Neural progenitor cell (in vitro differentiated cells): ENCODE results near the gene HTN3. TPM values are rescaled to one million over a fixed set of nuclear protein-coding genes. Genes with fewer than 3 reads are reported as not detected.

ENCODE experiments used
- DNase-seq: peaks from one replicate; pipeline ENCODE4 v3.0.0-alpha.2; 2016; ENCODE audit warnings: low spot score
- H2AFZ ChIP-seq: fragments of 200-600 bp; sonication (generic); replicated peaks from 2 replicates; pipeline ENCODE4 v1.6.1; 2016; ENCODE audit warnings: antibody characterized with exemption
- H3F3A ChIP-seq: fragments of 200-600 bp; sonication (generic); 2 replicates; pipeline ENCODE4 v1.6.1; 2016; ENCODE audit warnings: antibody characterized with exemption, low read depth
- H3K27ac ChIP-seq: fragments of 200-600 bp; sonication (generic); 2 replicates; pipeline ENCODE4 v1.5.1; 2016; ENCODE audit warnings: mild to moderate bottlenecking
- H3K27me3 ChIP-seq: fragments of 200-600 bp; sonication (generic); 2 replicates; pipeline ENCODE4 v1.6.1; 2016; ENCODE audit warnings: mild to moderate bottlenecking, moderate library complexity
- H3K36me3 ChIP-seq: fragments of 200-600 bp; sonication (generic); 2 replicates; pipeline ENCODE4 v1.5.1; 2016
- H3K4me1 ChIP-seq: fragments of 200-600 bp; sonication (generic); 2 replicates; pipeline ENCODE4 v1.6.1; 2016; ENCODE audit warnings: mixed run types
- H3K4me2 ChIP-seq: fragments of 200-600 bp; sonication (generic); 2 replicates; pipeline ENCODE4 v1.6.1; 2016
- H3K4me3 ChIP-seq: fragments of 200-600 bp; sonication (generic); 2 replicates; pipeline ENCODE4 v1.5.1; 2016
- H3K79me2 ChIP-seq: fragments of 200-600 bp; sonication (generic); 2 replicates; pipeline ENCODE4 v1.6.1; 2016; ENCODE audit warnings: low read depth
- H3K9ac ChIP-seq: fragments of 200-600 bp; sonication (generic); 2 replicates; pipeline ENCODE4 v1.6.1; 2016
- H3K9me3 ChIP-seq: fragments of 200-600 bp; sonication (generic); 2 replicates; pipeline ENCODE4 v1.5.1; 2016; ENCODE audit warnings: low read depth
- H4K20me1 ChIP-seq: fragments of 200-600 bp; sonication (generic); 2 replicates; pipeline ENCODE4 v1.6.1; 2016; ENCODE audit warnings: low read depth
- H3K27ac Mint-ChIP-seq: 3 replicates; pipeline ENCODE4 v1.8.0; 2021; ENCODE audit warnings: mixed read lengths
- H3K27me3 Mint-ChIP-seq: 2 replicates; pipeline ENCODE4 v1.8.0; 2022; ENCODE audit warnings: low read depth, mild to moderate bottlenecking, inconsistent platforms, moderate library complexity, mixed read lengths; ENCODE audit not compliant: insufficient read depth
- H3K36me3 Mint-ChIP-seq: 3 replicates; pipeline ENCODE4 v1.8.0; 2021; ENCODE audit warnings: mixed read lengths
- H3K4me1 Mint-ChIP-seq: 3 replicates; pipeline ENCODE4 v1.8.0; 2021; ENCODE audit warnings: mixed read lengths
- H3K4me3 Mint-ChIP-seq: 3 replicates; pipeline ENCODE4 v1.8.0; 2021; ENCODE audit warnings: mild to moderate bottlenecking, moderate library complexity, mixed read lengths
- H3K9me3 Mint-ChIP-seq: 3 replicates; pipeline ENCODE4 v1.8.0; 2020; ENCODE audit warnings: mixed read lengths
- EZH2 ChIP-seq: fragments of 200-600 bp; sonication (generic); IDR thresholded peaks from 2 replicates; pipeline ENCODE4 v1.6.1; 2017; ENCODE audit warnings: antibody characterized with exemption, mild to moderate bottlenecking, moderate library complexity
- EZH2phosphoT487 ChIP-seq: fragments of 200-600 bp; sonication (generic); IDR thresholded peaks from 2 replicates; pipeline ENCODE4 v1.6.1; 2017; ENCODE audit warnings: antibody characterized with exemption
- total RNA-seq: library from RNA; depleted of rRNA; stranded (reverse); fragments of >200 nt; gene quantifications from 2 replicates; pipeline ENCODE4 v1.2.3, GENCODE V29; 2015; ENCODE audit warnings: low replicate concordance
- TF ChIP-seq, protein P1 (sequence below): fragments of 200-600 bp; sonication (generic); IDR thresholded peaks from 2 replicates; pipeline ENCODE4 v1.5.1; 2017; ENCODE audit warnings: antibody characterized with exemption, mild to moderate bottlenecking

The HTN3 gene
- total RNA-seq, 1 donor from 2014 or later: not detected

DNA sequence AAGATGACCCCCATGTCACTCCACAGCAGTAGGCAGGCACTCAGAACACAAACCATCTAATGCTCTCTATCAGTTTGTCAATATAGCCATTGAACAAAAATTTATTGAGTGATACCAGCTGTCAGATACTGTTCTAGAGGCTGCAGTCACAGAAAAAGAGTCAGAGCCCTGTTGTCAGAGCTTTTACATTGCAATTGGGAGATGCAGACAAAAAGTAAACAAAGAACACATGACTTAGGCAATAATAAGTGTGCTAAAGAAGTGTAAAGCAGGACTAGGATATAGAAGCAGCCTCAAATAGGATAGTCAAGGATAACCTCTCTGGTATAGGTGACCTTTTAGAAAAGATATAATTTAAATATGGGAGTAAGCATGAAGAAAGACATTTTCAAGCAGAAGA lies 30.9 kb downstream of the HTN3 start:
- no peaks in the 10 kb centered on the region for H3K9me3 ChIP-seq
- DNase-seq: no peak
- no peaks in the 10 kb centered on the region for H4K20me1 ChIP-seq
- no peaks in the 10 kb centered on the region for H3K79me2 ChIP-seq
- H3K9ac ChIP-seq: no peak overlapping the region
- H3K27me3 ChIP-seq: no peaks in the 10 kb centered on the region
- H3F3A ChIP-seq: no peaks in the 10 kb centered on the region
- H3K4me1 ChIP-seq: no peaks in the 10 kb centered on the region
- H3K4me2 ChIP-seq: no peak overlapping the region
- no peak overlapping the region for H3K4me3 ChIP-seq
- no peaks in the 10 kb centered on the region for H3K36me3 ChIP-seq
- Mint-ChIP-seq H3K9me3 (peaks cover 6% of the 10 kb centered on the region), H3K4me1 (no peaks in the 10 kb centered on the region), H3K36me3 (no peaks in the 10 kb centered on the region), H3K27me3 (peaks cover 2% of the 10 kb centered on the region), H3K4me3 (no peak overlapping the region), H3K27ac (no peak overlapping the region)
- no peak overlapping the region for H3K27ac ChIP-seq
- TF ChIP-seq, protein P1, sequence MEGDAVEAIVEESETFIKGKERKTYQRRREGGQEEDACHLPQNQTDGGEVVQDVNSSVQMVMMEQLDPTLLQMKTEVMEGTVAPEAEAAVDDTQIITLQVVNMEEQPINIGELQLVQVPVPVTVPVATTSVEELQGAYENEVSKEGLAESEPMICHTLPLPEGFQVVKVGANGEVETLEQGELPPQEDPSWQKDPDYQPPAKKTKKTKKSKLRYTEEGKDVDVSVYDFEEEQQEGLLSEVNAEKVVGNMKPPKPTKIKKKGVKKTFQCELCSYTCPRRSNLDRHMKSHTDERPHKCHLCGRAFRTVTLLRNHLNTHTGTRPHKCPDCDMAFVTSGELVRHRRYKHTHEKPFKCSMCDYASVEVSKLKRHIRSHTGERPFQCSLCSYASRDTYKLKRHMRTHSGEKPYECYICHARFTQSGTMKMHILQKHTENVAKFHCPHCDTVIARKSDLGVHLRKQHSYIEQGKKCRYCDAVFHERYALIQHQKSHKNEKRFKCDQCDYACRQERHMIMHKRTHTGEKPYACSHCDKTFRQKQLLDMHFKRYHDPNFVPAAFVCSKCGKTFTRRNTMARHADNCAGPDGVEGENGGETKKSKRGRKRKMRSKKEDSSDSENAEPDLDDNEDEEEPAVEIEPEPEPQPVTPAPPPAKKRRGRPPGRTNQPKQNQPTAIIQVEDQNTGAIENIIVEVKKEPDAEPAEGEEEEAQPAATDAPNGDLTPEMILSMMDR: no peak
- no peak for TF ChIP-seq EZH2phosphoT487
- no peak for TF ChIP-seq EZH2
- H2AFZ ChIP-seq: no peak overlapping the region

DNA sequence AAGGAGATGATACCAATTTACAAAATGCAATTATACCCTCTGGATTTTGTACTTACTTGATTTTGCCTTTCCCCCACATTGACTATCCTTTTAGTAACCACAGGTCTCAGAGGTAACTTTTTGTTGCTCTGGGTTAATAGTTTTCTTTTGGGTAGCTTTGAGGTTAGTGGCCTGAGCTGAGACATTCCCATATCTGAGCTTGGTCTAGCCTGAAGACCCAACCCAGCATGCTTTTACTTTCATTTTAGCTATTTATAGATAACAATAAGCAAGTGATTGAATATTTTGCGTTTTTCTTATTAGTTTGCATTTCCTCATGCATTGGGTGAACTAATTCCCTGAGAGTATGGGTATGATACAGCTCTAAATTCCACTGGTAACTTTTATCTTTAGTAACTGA lies 33.7 kb downstream of the HTN3 start:
- Histone ChIP-seq H3K27ac (no peak overlapping the region), H3K4me1 (peaks cover 3% of the 10 kb centered on the region), H3K4me3 (no peak overlapping the region), H4K20me1 (no peaks in the 10 kb centered on the region), H2AFZ (no peak overlapping the region), H3K79me2 (no peaks in the 10 kb centered on the region), H3K9ac (no peak overlapping the region), H3K27me3 (no peaks in the 10 kb centered on the region), H3K36me3 (no peaks in the 10 kb centered on the region), H3K4me2 (no peak overlapping the region), H3K9me3 (no peaks in the 10 kb centered on the region), H3F3A (no peaks in the 10 kb centered on the region)
- no peaks in the 10 kb centered on the region for H3K36me3 Mint-ChIP-seq
- no peaks in the 10 kb centered on the region for H3K27me3 Mint-ChIP-seq
- DNase-seq: no peak
- TF ChIP-seq, protein P1: no peak
- no peak for TF ChIP-seq EZH2phosphoT487
- TF ChIP-seq EZH2: no peak
- no peaks in the 10 kb centered on the region for H3K9me3 Mint-ChIP-seq
- no peaks in the 10 kb centered on the region for H3K4me1 Mint-ChIP-seq
- H3K27ac Mint-ChIP-seq: no peak overlapping the region
- no peak overlapping the region for H3K4me3 Mint-ChIP-seq

DNA sequence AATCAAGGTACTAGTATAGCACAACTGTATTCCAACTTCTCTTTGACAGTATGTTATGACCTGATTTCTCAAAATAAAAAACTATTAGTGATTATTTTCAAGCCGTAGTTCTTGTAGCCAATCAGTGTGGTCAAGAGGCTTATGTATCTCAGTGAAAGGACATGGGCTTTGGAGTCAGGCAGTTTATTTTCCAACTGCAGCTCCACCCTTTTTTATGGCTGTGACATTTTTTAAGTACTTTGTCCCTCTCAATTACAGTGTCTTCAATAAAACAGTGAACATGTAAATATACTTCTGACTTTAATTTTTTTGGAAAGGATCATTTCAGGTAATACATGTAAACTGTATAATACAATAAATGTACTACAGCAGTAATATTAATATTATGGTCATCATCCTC lies 51.9 kb downstream of the HTN3 start:
- Histone ChIP-seq H3K9ac (no peak overlapping the region), H3K79me2 (no peaks in the 10 kb centered on the region), H3K4me2 (no peak overlapping the region), H4K20me1 (no peaks in the 10 kb centered on the region), H3K36me3 (no peaks in the 10 kb centered on the region), H2AFZ (no peak overlapping the region), H3K27me3 (no peaks in the 10 kb centered on the region), H3F3A (no peaks in the 10 kb centered on the region), H3K27ac (no peak overlapping the region), H3K4me3 (no peak overlapping the region), H3K9me3 (no peaks in the 10 kb centered on the region), H3K4me1 (no peaks in the 10 kb centered on the region)
- DNase-seq: no peak
- Mint-ChIP-seq H3K9me3 (peaks cover 3% of the 10 kb centered on the region), H3K36me3 (no peaks in the 10 kb centered on the region), H3K27ac (no peak overlapping the region), H3K27me3 (no peaks in the 10 kb centered on the region), H3K4me3 (no peak overlapping the region), H3K4me1 (no peaks in the 10 kb centered on the region)
- TF ChIP-seq EZH2 (no peak), EZH2phosphoT487 (no peak)

Other genes starting within 250 kb of the HTN3 start
- not detected in 2 replicates for gene SULT1E1, start 168.3 kb upstream of the HTN3 start, total RNA-seq
- not detected in 2 replicates for gene CSN1S1, start 97.4 kb upstream of the HTN3 start, total RNA-seq
- not detected in 2 replicates for gene CSN2, start 62.7 kb upstream of the HTN3 start, total RNA-seq
- gene STATH, start 32.5 kb upstream of the HTN3 start, total RNA-seq: not detected in 2 replicates
- gene HTN1, start 22.0 kb downstream of the HTN3 start, total RNA-seq: not detected in 2 replicates
- not detected in 2 replicates for gene PRR27, start 125.8 kb downstream of the HTN3 start, total RNA-seq
- not detected in 2 replicates for gene ODAM, start 167.3 kb downstream of the HTN3 start, total RNA-seq
- not detected in 2 replicates for gene FDCSP, start 197.7 kb downstream of the HTN3 start, total RNA-seq
- not detected in 2 replicates for gene CSN3, start 214.1 kb downstream of the HTN3 start, total RNA-seq